GM12892 (cell line): ENCODE results near the gene CCDC148.

Experiments used
- POLR2A ChIP-seq: IDR thresholded peaks from 2 replicates; pipeline ENCODE4 v1.6.1; 2011; ENCODE audit warnings: low read depth, low read length, control low read depth
- POLR2AphosphoS5 ChIP-seq: IDR thresholded peaks from 2 replicates; pipeline ENCODE4 v1.6.1; 2011; ENCODE audit warnings: low read depth, low read length, control low read depth

DNA sequence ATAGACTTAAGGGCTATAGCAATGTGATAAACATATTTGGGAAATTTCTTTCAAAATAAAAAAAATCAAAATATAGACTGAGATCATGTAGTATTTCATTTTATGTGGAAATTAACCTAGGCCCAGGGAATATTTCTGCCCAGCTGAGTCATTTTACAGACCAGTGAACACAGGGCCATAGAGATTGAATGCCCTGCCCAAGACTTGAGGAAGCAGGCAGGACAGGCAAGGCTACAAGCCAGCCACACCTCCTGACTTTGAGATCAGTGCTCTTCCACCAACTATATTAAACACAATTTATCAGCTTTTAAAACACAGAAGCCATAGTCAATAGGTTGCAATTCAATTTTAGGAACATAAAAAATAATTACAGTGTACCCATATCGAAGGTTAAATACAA lies 12.9 kb downstream of the CCDC148 start:
- TF ChIP-seq POLR2AphosphoS5, result no peak
- TF ChIP-seq POLR2A, result no peak
